Activated naive CD4-positive, alpha-beta T cell treated with anti-CD3 and anti-CD28 coated beads for 36 hours (primary cell): Measurements from ENCODE around the gene CARD14. TPM values are rescaled to one million over a fixed set of nuclear protein-coding genes. Genes with fewer than 3 reads are reported as not detected.
A peak's percentile ranks its signal among the peaks of the same experiment; 100 is the strongest.
"Not testable (repeated sequence)": the region's sequence is repeated elsewhere in the genome, so short reads cannot be mapped to it uniquely, and the experiment has no call there.

Source experiments
- CTCF ChIA-PET: fragments of 350-600 bp; sonication (Branson Sonifier 250); formaldehyde crosslinking; loops from one replicate; lab custom pipeline; 2021; ENCODE audit warnings: antibody characterized with exemption; lab: Charles Lee
- DNase-seq: peaks from one replicate; pipeline ENCODE4 v3.0.0-alpha.2; 2020
- H3K27ac Mint-ChIP-seq: one replicate; pipeline ENCODE4 v1.8.0; 2021; ENCODE audit warnings: mild to moderate bottlenecking, mixed read lengths
- H3K27me3 Mint-ChIP-seq: one replicate; pipeline ENCODE4 v1.8.0; 2021; ENCODE audit warnings: low read depth, mixed read lengths
- H3K36me3 Mint-ChIP-seq: one replicate; pipeline ENCODE4 v1.8.0; 2021; ENCODE audit warnings: low read depth, mixed read lengths
- H3K4me1 Mint-ChIP-seq: one replicate; pipeline ENCODE4 v1.8.0; 2021; ENCODE audit warnings: low read depth, mixed read lengths
- H3K4me3 Mint-ChIP-seq: one replicate; pipeline ENCODE4 v1.8.0; 2021; ENCODE audit warnings: mild to moderate bottlenecking, moderate library complexity, mixed read lengths
- H3K9me3 Mint-ChIP-seq: one replicate; pipeline ENCODE4 v1.8.0; 2021; ENCODE audit warnings: mixed read lengths
- intact Hi-C: fragments of 100-400 bp; cut with micrococcal nuclease; formaldehyde crosslinking; loops from one replicate; pipeline ENCODE4 v1.15.1; 2023
- total RNA-seq, 2 experiments: library from RNA; stranded (reverse); gene quantifications; one replicate each; pipeline ENCODE4 v1.2.3, GENCODE V29; 2021

Gene CARD14
- total RNA-seq, 2 experiments from 2014 or later = not detected

DNA sequence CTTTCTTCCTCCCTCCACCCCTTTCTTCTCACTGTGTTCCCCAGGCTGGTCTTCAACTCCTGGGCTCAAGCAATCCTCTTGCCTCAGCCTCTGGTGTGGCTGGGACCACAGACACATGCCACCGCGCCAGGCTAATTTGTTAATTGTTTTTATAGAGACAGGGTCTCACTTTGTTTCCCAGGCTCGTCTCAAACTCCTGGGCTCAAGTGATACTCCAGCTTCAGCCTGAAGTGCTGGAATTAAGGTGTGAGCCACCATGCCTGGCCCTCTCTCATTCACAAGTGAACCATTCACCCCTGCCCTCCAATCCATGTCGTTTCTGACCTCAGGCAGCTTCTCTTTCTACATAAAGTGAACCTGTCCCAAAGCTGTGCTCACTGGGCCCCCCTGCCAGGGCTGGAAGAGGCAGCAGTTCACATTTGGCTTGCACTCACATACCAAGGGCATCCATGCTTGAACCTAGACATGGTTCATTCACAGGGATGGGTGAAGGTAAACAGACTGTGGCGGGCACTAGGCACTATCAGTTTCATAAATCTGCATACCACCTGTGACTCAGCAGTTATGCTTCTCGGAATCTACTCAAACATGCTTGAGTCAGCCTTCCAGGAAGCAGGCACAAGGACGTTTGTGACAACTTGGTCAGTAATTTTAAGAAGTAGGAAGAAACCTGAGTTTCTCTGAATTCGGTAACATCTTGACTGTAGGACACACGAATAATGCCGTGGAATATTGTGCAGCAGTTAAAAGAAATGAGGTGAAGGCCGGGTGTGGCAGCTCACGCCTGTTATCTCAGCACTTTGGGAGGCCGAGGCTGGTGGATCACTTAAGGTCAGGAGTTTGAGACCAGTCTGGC is 84.8 kb downstream of the CARD14 start:
- H3K9me3 Mint-ChIP-seq = no peaks in the 10 kb centered on the region
- H3K4me1 Mint-ChIP-seq = peaks cover 63% of the 10 kb centered on the region
- peak overlapping the region; percentile 34 for H3K4me3 Mint-ChIP-seq
- H3K36me3 Mint-ChIP-seq = peaks cover 3% of the 10 kb centered on the region
- peak overlapping the region; percentile 92 for H3K27ac Mint-ChIP-seq
- H3K27me3 Mint-ChIP-seq = no peaks in the 10 kb centered on the region
- DNase-seq = peak; percentile 90
- CTCF ChIA-PET = interaction anchor here (0.7 to 2.9 kb wide), 3 partner anchors 8 to 58 kb away, joined by 3 to 18 read pairs (median 5); no protein-coding TSS in a partner anchor
- intact Hi-C loops = loop anchor here (1.0 to 5.0 kb wide), 6 partner anchors 9 to 638 kb away; no protein-coding TSS in a partner anchor

GRCh38 chr17:80256034-80256350 is 86.2 kb downstream of the CARD14 start:
- H3K4me1 Mint-ChIP-seq = peaks cover 66% of the 10 kb centered on the region
- H3K36me3 Mint-ChIP-seq = peaks cover 3% of the 10 kb centered on the region
- H3K4me3 Mint-ChIP-seq = no peak overlapping the region
- no peak for DNase-seq
- intact Hi-C loops = loop anchor here (5.0 kb wide), 2 partner anchors 531 to 636 kb away; no protein-coding TSS in a partner anchor
- no peaks in the 10 kb centered on the region for H3K9me3 Mint-ChIP-seq
- CTCF ChIA-PET = interaction anchor here (1.8 kb wide), 1 partner anchor 8 kb away, joined by 5 read pairs; no protein-coding TSS in a partner anchor
- no peak overlapping the region for H3K27ac Mint-ChIP-seq
- no peaks in the 10 kb centered on the region for H3K27me3 Mint-ChIP-seq

DNA sequence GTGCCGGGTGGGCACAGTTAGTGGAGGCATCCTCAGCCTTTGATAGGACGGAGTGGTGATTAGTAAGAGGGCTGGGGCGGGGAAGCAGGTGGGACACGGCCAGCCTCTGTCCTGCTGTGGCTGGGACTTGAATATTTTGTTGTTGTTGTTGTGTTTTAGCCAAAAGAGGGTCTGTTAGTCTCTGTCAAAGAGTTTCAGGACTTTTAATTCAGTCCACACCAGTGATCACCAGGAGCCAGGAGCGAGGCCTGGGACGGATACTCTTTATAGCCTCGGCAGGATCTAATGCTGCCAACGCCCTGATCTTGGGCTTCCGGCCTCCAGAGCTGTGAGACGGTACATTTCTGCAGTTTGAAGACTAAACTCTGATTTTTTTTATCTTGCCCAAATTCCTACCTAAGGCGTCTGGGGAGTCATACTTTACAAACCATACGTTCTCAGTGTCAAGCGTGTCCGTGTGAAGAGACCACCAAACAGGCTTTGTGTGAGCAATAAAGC is 87.9 kb downstream of the CARD14 start:
- Mint-ChIP-seq H3K27ac (peak overlapping the region; percentile 96), H3K27me3 (no peaks in the 10 kb centered on the region), H3K4me1 (peaks cover 77% of the 10 kb centered on the region), H3K36me3 (peaks cover 8% of the 10 kb centered on the region), H3K4me3 (no peak overlapping the region), H3K9me3 (no peaks in the 10 kb centered on the region)
- CTCF ChIA-PET = interaction anchor here (0.7 kb wide), 1 partner anchor 12 kb away, joined by 3 read pairs; no protein-coding TSS in a partner anchor
- DNase-seq = no peak
- intact Hi-C loops = loop anchor here (2.0 to 5.0 kb wide), 3 partner anchors 39 to 635 kb away; no protein-coding TSS in a partner anchor

GRCh38 chr17:80258296-80258695 is 88.5 kb downstream of the CARD14 start:
- not testable (repeated sequence) for H3K27me3 Mint-ChIP-seq, H3K9me3 Mint-ChIP-seq, H3K36me3 Mint-ChIP-seq
- peak overlapping the region; percentile 17 for H3K4me3 Mint-ChIP-seq
- H3K4me1 Mint-ChIP-seq = peaks cover 77% of the 10 kb centered on the region
- intact Hi-C loops = loop anchor here (2.0 to 5.0 kb wide), 3 partner anchors 39 to 634 kb away; no protein-coding TSS in a partner anchor
- CTCF ChIA-PET = interaction anchor here (0.7 to 1.1 kb wide), 2 partner anchors 11 to 32 kb away, joined by 3 read pairs; no protein-coding TSS in a partner anchor
- H3K27ac Mint-ChIP-seq = peak overlapping the region; percentile 96
- DNase-seq = peak; percentile 41

Other genes with a start within 250 kb of the CARD14 start
- gene TBC1D16, start 134.2 kb upstream of the CARD14 start, total RNA-seq = 10 to 100 TPM; 17.0 to 19.0 TPM
- gene CCDC40, start 133.4 kb upstream of the CARD14 start, total RNA-seq = under 1 TPM in 1 of 2 experiments, not detected in 1; 0.32 TPM
- 10 to 100 TPM; 32.1 to 33.2 TPM for gene GAA, start 68.4 kb upstream of the CARD14 start, total RNA-seq
- gene EIF4A3, start 22.9 kb upstream of the CARD14 start, total RNA-seq = 10 to 100 TPM; 92.1 to 97.7 TPM
- gene SGSH, start 50.3 kb downstream of the CARD14 start, total RNA-seq = 10 to 100 TPM; 30.3 to 32.1 TPM
- gene SLC26A11, start 50.4 kb downstream of the CARD14 start, total RNA-seq = 1 to 10 TPM; 4.0 to 5.4 TPM
- gene RNF213, start 90.8 kb downstream of the CARD14 start, total RNA-seq = 100 to 1,000 TPM; 234 to 250 TPM
- gene ENDOV, start 245.1 kb downstream of the CARD14 start, total RNA-seq = 10 to 100 TPM in 1 of 2 experiments, 1 to 10 TPM in 1; 9.0 to 11.7 TPM